ENCODE data around the gene LAMA3. TPM values are rescaled to one million over a fixed set of nuclear protein-coding genes. Genes with fewer than 3 reads are reported as not detected.

The LAMA3 gene
- total RNA-seq, 1 donor = 8.3 TPM

GRCh38 chr18:23643815-23644490 is 45.3 kb upstream of the LAMA3 start:
- H3K27me3 ChIP-seq (ENCODE audit: insufficient read depth, low read length) = peaks cover 5% of the 10 kb centered on the region
- H3K79me2 ChIP-seq (ENCODE audit: insufficient read depth, low read length) = no peaks in the 10 kb centered on the region
- H3K4me1 ChIP-seq (ENCODE audit: insufficient read depth, low read length) = no peaks in the 10 kb centered on the region
- no peak for TF ChIP-seq CTCF (IDR thresholded peaks at IDR 0.05; ENCODE audit: extremely low read depth, low read depth, low read length)
- H3K36me3 ChIP-seq (ENCODE audit: insufficient read depth, low read length) = no peaks in the 10 kb centered on the region
- no peak overlapping the region for H3K4me2 ChIP-seq (ENCODE audit: insufficient read depth, low read length)
- no peak overlapping the region for H3K27ac ChIP-seq (ENCODE audit: low read depth, low read length)
- no peaks in the 10 kb centered on the region for H4K20me1 ChIP-seq (ENCODE audit: insufficient read depth, low read length)
- no peak overlapping the region for H3K4me3 ChIP-seq (ENCODE audit: insufficient read depth, low read length)
- no peak for DNase-seq (ENCODE audit: insufficient read length, low spot score, missing footprints)
- H2AFZ ChIP-seq (ENCODE audit: low read length) = no peak overlapping the region
- no peaks in the 10 kb centered on the region for H3K9me3 ChIP-seq (ENCODE audit: low read depth, low read length)

GRCh38 chr18:23645568-23646175 is 43.6 kb upstream of the LAMA3 start:
- Histone ChIP-seq H3K9me3 (ENCODE audit: low read depth, low read length) (no peaks in the 10 kb centered on the region), H3K4me2 (ENCODE audit: insufficient read depth, low read length) (no peak overlapping the region), H3K79me2 (ENCODE audit: insufficient read depth, low read length) (no peaks in the 10 kb centered on the region), H3K27ac (ENCODE audit: low read depth, low read length) (no peak overlapping the region), H2AFZ (ENCODE audit: low read length) (no peak overlapping the region), H3K36me3 (ENCODE audit: insufficient read depth, low read length) (no peaks in the 10 kb centered on the region), H3K4me1 (ENCODE audit: insufficient read depth, low read length) (peaks cover 2% of the 10 kb centered on the region), H4K20me1 (ENCODE audit: insufficient read depth, low read length) (no peaks in the 10 kb centered on the region), H3K4me3 (ENCODE audit: insufficient read depth, low read length) (no peak overlapping the region), H3K27me3 (ENCODE audit: insufficient read depth, low read length) (peaks cover 5% of the 10 kb centered on the region)
- peak; percentile 63 for DNase-seq (ENCODE audit: insufficient read length, low spot score, missing footprints)
- TF ChIP-seq CTCF (IDR thresholded peaks at IDR 0.05; ENCODE audit: extremely low read depth, low read depth, low read length) = no peak

GRCh38 chr18:23646282-23646681 is 43.0 kb upstream of the LAMA3 start:
- Histone ChIP-seq H3K36me3 (ENCODE audit: insufficient read depth, low read length) (no peaks in the 10 kb centered on the region), H4K20me1 (ENCODE audit: insufficient read depth, low read length) (no peaks in the 10 kb centered on the region), H3K27me3 (ENCODE audit: insufficient read depth, low read length) (peaks cover 5% of the 10 kb centered on the region), H3K79me2 (ENCODE audit: insufficient read depth, low read length) (no peaks in the 10 kb centered on the region), H3K4me2 (ENCODE audit: insufficient read depth, low read length) (no peak overlapping the region), H3K27ac (ENCODE audit: low read depth, low read length) (no peak overlapping the region), H3K9me3 (ENCODE audit: low read depth, low read length) (no peaks in the 10 kb centered on the region), H3K4me1 (ENCODE audit: insufficient read depth, low read length) (peaks cover 8% of the 10 kb centered on the region), H3K4me3 (ENCODE audit: insufficient read depth, low read length) (no peak overlapping the region), H2AFZ (ENCODE audit: low read length) (no peak overlapping the region)
- no peak for TF ChIP-seq CTCF (IDR thresholded peaks at IDR 0.05; ENCODE audit: extremely low read depth, low read depth, low read length)
- no peak for DNase-seq (ENCODE audit: insufficient read length, low spot score, missing footprints)

- TF ChIP-seq CTCF (IDR thresholded peaks at IDR 0.05; ENCODE audit: extremely low read depth, low read depth, low read length) = no peak
- Histone ChIP-seq H3K9me3 (ENCODE audit: low read depth, low read length) (no peaks in the 10 kb centered on the region), H3K79me2 (ENCODE audit: insufficient read depth, low read length) (no peaks in the 10 kb centered on the region), H3K4me2 (ENCODE audit: insufficient read depth, low read length) (no peak overlapping the region), H3K4me3 (ENCODE audit: insufficient read depth, low read length) (no peak overlapping the region), H4K20me1 (ENCODE audit: insufficient read depth, low read length) (no peaks in the 10 kb centered on the region), H3K27me3 (ENCODE audit: insufficient read depth, low read length) (no peaks in the 10 kb centered on the region), H2AFZ (ENCODE audit: low read length) (no peak overlapping the region), H3K36me3 (ENCODE audit: insufficient read depth, low read length) (no peaks in the 10 kb centered on the region), H3K27ac (ENCODE audit: low read depth, low read length) (no peak overlapping the region), H3K4me1 (ENCODE audit: insufficient read depth, low read length) (peaks cover 15% of the 10 kb centered on the region)
- no peak for DNase-seq (ENCODE audit: insufficient read length, low spot score, missing footprints)
Observed at GRCh38 chr18:23648456-23648855, 40.8 kb upstream of the LAMA3 start.
